ENCODE results near the gene RC3H1. TPM values are rescaled to one million over a fixed set of nuclear protein-coding genes. Genes with fewer than 3 reads are reported as not detected.

RC3H1 gene
- total and polyA plus RNA-seq, 7 donors: 2.9 to 39.1 (median 23.0) TPM

GRCh38 chr1:173889885-173890284, 132.3 kb downstream of the RC3H1 start:
- no peak for TF ChIP-seq CTCF (IDR thresholded peaks at IDR 0.05)
- no peaks in the 10 kb centered on the region for H3K9me3 ChIP-seq
- 93 to 98% (median 98%) methylated on average over 2 of the region's 2 CpGs for WGBS, 3 donors
- no peaks in the 10 kb centered on the region for H3K27me3 ChIP-seq (ENCODE audit: insufficient read depth in 3 of 3, low read length in 2 of 3)
- H3K4me3 ChIP-seq: no peak overlapping the region
- no peaks in the 10 kb centered on the region for H3K4me1 ChIP-seq
- H3K36me3 ChIP-seq (ENCODE audit: insufficient read depth in 1 of 2, low read depth in 1 of 2): peaks cover 0 to 41% of the 10 kb centered on the region in 2 donors
- no peak for DNase-seq
- intact Hi-C loops (cut with DNase I): no loop called here
- no peak for ATAC-seq
- no peak overlapping the region for H3K27ac ChIP-seq

- DNase-seq (no peak), ATAC-seq (no peak)
- intact Hi-C loops (cut with DNase I): no loop called here
- Histone ChIP-seq H3K36me3 (ENCODE audit: insufficient read depth in 1 of 2, low read depth in 1 of 2) (peaks cover 0 to 41% of the 10 kb centered on the region in 2 donors), H3K4me3 (no peak overlapping the region), H3K27me3 (ENCODE audit: insufficient read depth in 3 of 3, low read length in 2 of 3) (no peaks in the 10 kb centered on the region), H3K9me3 (no peaks in the 10 kb centered on the region), H3K27ac (no peak overlapping the region), H3K4me1 (no peaks in the 10 kb centered on the region)
- no peak for TF ChIP-seq CTCF (IDR thresholded peaks at IDR 0.05)
These were observed 133.4 kb downstream of the RC3H1 start for GRCh38 chr1:173888749-173889148.

- no peak for TF ChIP-seq CTCF (IDR thresholded peaks at IDR 0.05)
These were observed 134.5 kb downstream of the RC3H1 start for GRCh38 chr1:173887627-173888026.

GRCh38 chr1:173886746-173887611, 135.2 kb downstream of the RC3H1 start:
- intact Hi-C loops (cut with DNase I): no loop called here
- Histone ChIP-seq H3K36me3 (ENCODE audit: insufficient read depth in 1 of 2, low read depth in 1 of 2) (peaks cover 0 to 41% of the 10 kb centered on the region in 2 donors), H3K4me3 (no peak overlapping the region), H3K27ac (no peak overlapping the region), H3K9me3 (no peaks in the 10 kb centered on the region), H3K4me1 (no peaks in the 10 kb centered on the region), H3K27me3 (ENCODE audit: insufficient read depth in 3 of 3, low read length in 2 of 3) (no peaks in the 10 kb centered on the region)
- no peak for DNase-seq
- 86 to 89% (median 88%) methylated on average over 4 of the region's 4 CpGs for WGBS, 3 donors
- TF ChIP-seq CTCF (IDR thresholded peaks at IDR 0.05): no peak
- no peak for ATAC-seq

More at GRCh38 chr1:173887627-173888026, 134.5 kb downstream of the RC3H1 start:
- DNase-seq (no peak), ATAC-seq (no peak)
- 98 to 99% (median 98%) methylated on average over 2 of the region's 2 CpGs for WGBS, 3 donors
- no peak overlapping the region for H3K4me3 ChIP-seq
- no peaks in the 10 kb centered on the region for H3K9me3 ChIP-seq
- no peak overlapping the region for H3K27ac ChIP-seq
- H3K36me3 ChIP-seq (ENCODE audit: insufficient read depth in 1 of 2, low read depth in 1 of 2): peaks cover 0 to 41% of the 10 kb centered on the region in 2 donors
- no peaks in the 10 kb centered on the region for H3K4me1 ChIP-seq
- H3K27me3 ChIP-seq (ENCODE audit: insufficient read depth in 3 of 3, low read length in 2 of 3): no peaks in the 10 kb centered on the region
- intact Hi-C loops (cut with DNase I): no loop called here
